ENCODE data around the gene CHTF18.

CHTF18 gene

GRCh38 chr16:761625-762513 lies 26.6 kb upstream of the CHTF18 start:
- Histone ChIP-seq H3K36me3 (ENCODE audit: control insufficient read depth in 2 of 2, insufficient read depth in 1 of 2, low read length in 2 of 2) (no peaks in the 10 kb centered on the region), H3K4me1 (ENCODE audit: control insufficient read depth, insufficient read depth, low read length) (no peaks in the 10 kb centered on the region), H3K4me3 (ENCODE audit: low read depth, low read length) (no peak overlapping the region), H3K9me3 (ENCODE audit: control insufficient read depth, insufficient read depth, low read depth, low read length) (no peaks in the 10 kb centered on the region), H3K27ac (ENCODE audit: extremely low read depth, low read depth, low read length) (no peak overlapping the region)
- ChIA-PET CTCF (interaction anchor here (1.3 kb wide), 1 partner anchor 16 kb away, joined by 4 read pairs; no protein-coding TSS in a partner anchor), POLR2A (no interaction called here)
- no peak for TF ChIP-seq KLF7 (tag by site-specific recombination; IDR thresholded peaks at IDR 0.05; ENCODE audit: borderline replicate concordance)
- TF ChIP-seq ZNF423 (tag by site-specific recombination; IDR thresholded peaks at IDR 0.05): no peak
- TF ChIP-seq ZNF223 (tag by site-specific recombination; IDR thresholded peaks at IDR 0.05): no peak
- TF ChIP-seq ZNF148 (tag by site-specific recombination; IDR thresholded peaks at IDR 0.05; ENCODE audit: borderline replicate concordance): no peak
- TF ChIP-seq ZNF155 (tag by site-specific recombination; IDR thresholded peaks at IDR 0.05): no peak
- no peak for TF ChIP-seq ZNF571 (tag by site-specific recombination; IDR thresholded peaks at IDR 0.05)
- peak; percentile 74; the same call in 1 of the 2 replicates for TF ChIP-seq KLF17 (tag by site-specific recombination; IDR thresholded peaks at IDR 0.05)
- no peak for TF ChIP-seq ZSCAN4 (tag by site-specific recombination; IDR thresholded peaks at IDR 0.05)
- no peak for TF ChIP-seq AEBP2 (tag by site-specific recombination; IDR thresholded peaks at IDR 0.05; ENCODE audit: borderline replicate concordance)
- TF ChIP-seq KLF16 (tag by site-specific recombination; IDR thresholded peaks at IDR 0.05): no peak
- TF ChIP-seq PRDM4 (tag by site-specific recombination; IDR thresholded peaks at IDR 0.05): no peak
- no peak for TF ChIP-seq BCL11B (tag by site-specific recombination; IDR thresholded peaks at IDR 0.05; ENCODE audit: low read depth)
- TF ChIP-seq ZBTB8A (tag by site-specific recombination; IDR thresholded peaks at IDR 0.05): 0 out of 2 replicates have a peak, but pooled peaks have one; percentile 28
- TF ChIP-seq ZNF121 (tag by site-specific recombination; IDR thresholded peaks at IDR 0.05): no peak
- no peak for TF ChIP-seq ZNF26 (tag by site-specific recombination; IDR thresholded peaks at IDR 0.05)
- TF ChIP-seq PRDM10 (tag by site-specific recombination; IDR thresholded peaks at IDR 0.05): peak; percentile 38
- no peak for TF ChIP-seq ZNF473 (tag by site-specific recombination; IDR thresholded peaks at IDR 0.05)
- TF ChIP-seq ZNF211 (tag by site-specific recombination; IDR thresholded peaks at IDR 0.05; ENCODE audit: low read depth): no peak
- no peak for TF ChIP-seq ZNF404 (tag by site-specific recombination; IDR thresholded peaks at IDR 0.05)
- TF ChIP-seq ZNF621 (tag by site-specific recombination; IDR thresholded peaks at IDR 0.05): no peak
- TF ChIP-seq PBX3 (CRISPR knock-in tag; IDR thresholded peaks at IDR 0.05): no peak
